T-cell (primary cell): Measurements from ENCODE around the gene DDI2. TPM values are rescaled to one million over a fixed set of nuclear protein-coding genes. Genes with fewer than 3 reads are reported as not detected.
A peak's percentile ranks its signal among the peaks of the same experiment; 100 is the strongest.

Experiments used
- ATAC-seq, 4 experiments: fragments of 200-7000 bp in 3 of 4; fragments of 150-1000 bp in 1 of 4; cut with Tn5 transposase; replicated peaks in 1 of 4; 1 replicate in 3 of 4; 2 replicates in 1 of 4; pipeline ENCODE4 v1.10.0; 2021; ENCODE audit warnings: moderate library complexity in 3 of 4, mild to moderate bottlenecking in 2 of 4, moderate number of reproducible peaks in 1 of 4
- CTCF ChIA-PET, 2 donors: fragments of 300-600 bp; sonication (Branson Sonifier 250); formaldehyde crosslinking; loops; one replicate each; lab custom pipeline; 2022; ENCODE audit warnings: antibody characterized with exemption in 2 of 2; lab: Charles Lee
- POLR2A ChIA-PET, 2 donors: fragments of 300-600 bp; sonication (Branson Sonifier 250); formaldehyde crosslinking; loops; one replicate each; lab custom pipeline; 2022; ENCODE audit warnings: antibody characterized with exemption in 2 of 2; lab: Charles Lee
- DNase-seq, 35 experiments: peaks; one replicate each; pipeline versions ENCODE4 v3.0.0 to v3.0.0-alpha.2; 2013 to 2023
- H3K27ac ChIP-seq: one replicate; pipeline ENCODE4 v1.5.1; 2013; ENCODE audit warnings: low read length
- H3K27me3 ChIP-seq, 2 experiments: replicated peaks in 1 of 2; 1 replicate in 1 of 2; 2 replicates in 1 of 2; pipeline versions ENCODE4 v1.6.1 to v1.7.0; 2013; ENCODE audit warnings: low read length in 1 of 2, mixed read lengths in 1 of 2; ENCODE audit not compliant: control insufficient read depth in 2 of 2, insufficient read depth in 2 of 2; ENCODE audit errors: extremely low read depth in 1 of 2
- H3K36me3 ChIP-seq, 2 donors: 1 replicate in 1 of 2; 2 replicates in 1 of 2; pipeline versions ENCODE4 v1.6.1 to v1.7.0; 2013; ENCODE audit warnings: low read length in 1 of 2; ENCODE audit not compliant: control insufficient read depth in 2 of 2, insufficient read depth in 1 of 2; ENCODE audit errors: extremely low read depth in 1 of 2
- H3K4me1 ChIP-seq, 2 experiments: 1 replicate in 1 of 2; 2 replicates in 1 of 2; pipeline versions ENCODE4 v1.6.1 to v1.7.0; 2013; ENCODE audit warnings: low read length in 2 of 2, mixed read lengths in 1 of 2; ENCODE audit not compliant: insufficient read depth in 2 of 2, control insufficient read depth in 1 of 2; ENCODE audit errors: extremely low read depth in 1 of 2
- H3K4me3 ChIP-seq, 2 donors: 1 replicate in 1 of 2; 2 replicates in 1 of 2; pipeline versions ENCODE4 v1.5.1 to v1.7.0; 2013; ENCODE audit warnings: mild to moderate bottlenecking in 2 of 2, low read length in 1 of 2, moderate library complexity in 1 of 2; ENCODE audit not compliant: control insufficient read depth in 1 of 2; ENCODE audit errors: extremely low read depth in 1 of 2
- H3K9me3 ChIP-seq: 2 replicates; pipeline ENCODE4 v1.7.0; 2013
- H3K27ac Mint-ChIP-seq, 2 donors: one replicate each; pipeline ENCODE4 v1.8.0; 2020 to 2021; ENCODE audit warnings: mild to moderate bottlenecking in 2 of 2, mixed read lengths in 2 of 2
- H3K27me3 Mint-ChIP-seq, 2 donors: one replicate each; pipeline ENCODE4 v1.8.0; 2021 to 2022; ENCODE audit warnings: mixed read lengths in 2 of 2
- H3K36me3 Mint-ChIP-seq: one replicate; pipeline ENCODE4 v1.8.0; 2021; ENCODE audit warnings: mixed read lengths
- H3K4me1 Mint-ChIP-seq, 3 donors: one replicate each; pipeline ENCODE4 v1.8.0; 2020 to 2022; ENCODE audit warnings: mixed read lengths in 3 of 3, mild to moderate bottlenecking in 1 of 3
- H3K4me3 Mint-ChIP-seq, 3 donors: one replicate each; pipeline ENCODE4 v1.8.0; 2020 to 2022; ENCODE audit warnings: mild to moderate bottlenecking in 3 of 3, mixed read lengths in 3 of 3, moderate library complexity in 3 of 3
- H3K9me3 Mint-ChIP-seq, 3 donors: one replicate each; pipeline ENCODE4 v1.8.0; 2020 to 2022; ENCODE audit warnings: mixed read lengths in 3 of 3
- WGBS: methylation state at CpG from one replicate; pipeline ENCODE4 v1.1.5; 2013; ENCODE audit warnings: missing lambda C conversion rate; ENCODE audit not compliant: insufficient coverage; 5-methylcytosine and 5-hydroxymethylcytosine counted together
- total RNA-seq, 35 experiments: library from RNA in 6 of 35; stranded (reverse) in 6 of 35; fragments of 120-200 nt in 1 of 35; gene quantifications; one replicate each; pipeline versions ENCODE4 v1.2.1 to v1.2.4 and lab custom pipeline; 2013 to 2026

The DDI2 gene
- total RNA-seq, 5 donors from 2014 or later (not counting 1 experiment from before 2014, with no cell fraction given), result 32.4 to 62.2 (median 60.5) TPM

DNA sequence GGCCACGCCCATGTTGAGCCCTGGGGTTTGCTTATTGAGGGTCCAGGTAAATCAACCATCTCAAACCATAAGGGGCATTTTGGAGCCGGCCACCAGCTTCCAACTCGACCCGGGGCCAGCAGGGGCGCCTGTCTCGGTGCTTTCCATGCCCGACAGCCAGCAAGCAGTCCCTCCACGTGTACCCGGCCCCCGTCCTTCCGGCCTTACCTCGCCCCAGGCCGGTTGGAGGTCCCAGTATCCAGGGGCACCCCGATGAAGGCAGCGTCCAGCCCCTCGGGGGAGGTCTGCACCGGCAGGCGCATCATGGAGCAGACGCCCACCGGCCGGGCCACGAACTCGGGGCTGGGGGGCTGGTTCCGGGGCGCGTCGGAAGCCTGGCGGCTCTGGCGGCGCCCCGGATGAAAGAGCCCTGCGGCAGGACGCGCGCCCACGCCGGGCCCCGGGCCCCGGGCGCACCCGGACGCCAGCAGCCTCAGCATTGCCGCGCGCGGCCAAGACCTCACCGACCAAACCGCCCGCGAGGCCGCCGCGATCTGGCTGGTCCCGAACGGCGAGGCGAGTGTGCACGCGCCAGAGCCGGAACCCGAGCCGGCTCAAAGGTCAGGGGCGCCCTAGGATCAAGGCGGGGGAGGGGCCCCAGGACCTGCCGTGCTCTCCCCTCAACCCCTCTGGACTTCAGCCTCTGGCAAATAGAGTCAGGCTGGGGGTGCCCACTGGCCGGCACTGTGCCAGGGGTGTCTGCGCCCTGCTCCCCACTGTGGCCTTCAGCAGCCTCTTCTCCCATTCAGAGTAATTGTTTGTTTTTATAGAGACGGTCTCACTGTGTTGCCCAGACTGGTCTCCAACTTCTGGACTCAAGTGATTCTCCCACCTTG, 32.5 kb upstream of the DDI2 start, which contains the start of gene AGMAT:
TSS of gene AGMAT (minus strand) at position 563 of the 875 bp plus-strand sequence. CDS start at position 479, 84 bp downstream.
- H3K36me3 ChIP-seq, result peaks cover 0 to 3% of the 10 kb centered on the region in 2 donors
- Mint-ChIP-seq H3K27me3 (no peaks in the 10 kb centered on the region), H3K9me3 (no peaks in the 10 kb centered on the region), H3K4me1 (peaks cover 26 to 39% (median 32%) of the 10 kb centered on the region in 3 donors), H3K4me3 (peak within 1 kb of the TSS; percentile 73 to 81 (median 77)), H3K36me3 (peaks cover 12% of the 10 kb centered on the region), H3K27ac (peak within 1 kb of the TSS; percentile 90)
- peaks cover 12 to 42% of the 10 kb centered on the region in 2 experiments for H3K4me1 ChIP-seq
- DNase-seq, result peak in 34 of 35 experiments; percentile 6 to 59 (median 31)
- ATAC-seq, result peak; percentile 83 to 91 (median 86)
- WGBS, result under 1% methylated on average over 68 of the region's 68 CpGs
- no peaks in the 10 kb centered on the region for H3K27me3 ChIP-seq
- CTCF ChIA-PET, result no interaction called here
- H3K9me3 ChIP-seq, result no peaks in the 10 kb centered on the region
- peak within 1 kb of the TSS; percentile 79 for H3K27ac ChIP-seq
- POLR2A ChIA-PET, result interaction anchor here in 1 of 2 donors (0.5 kb wide), 1 partner anchor 139 kb away, joined by 6 read pairs; no protein-coding TSS in a partner anchor
- H3K4me3 ChIP-seq, result peak within 1 kb of the TSS; percentile 71 to 75

GRCh38 chr1:15592285-15592684, 25.0 kb upstream of the DDI2 start:
- POLR2A ChIA-PET, result interaction anchor here in 1 of 2 donors (0.5 to 0.7 kb wide), 2 partner anchors 16 to 74 kb away, joined by 3 to 10 read pairs; no protein-coding TSS in a partner anchor

DNA sequence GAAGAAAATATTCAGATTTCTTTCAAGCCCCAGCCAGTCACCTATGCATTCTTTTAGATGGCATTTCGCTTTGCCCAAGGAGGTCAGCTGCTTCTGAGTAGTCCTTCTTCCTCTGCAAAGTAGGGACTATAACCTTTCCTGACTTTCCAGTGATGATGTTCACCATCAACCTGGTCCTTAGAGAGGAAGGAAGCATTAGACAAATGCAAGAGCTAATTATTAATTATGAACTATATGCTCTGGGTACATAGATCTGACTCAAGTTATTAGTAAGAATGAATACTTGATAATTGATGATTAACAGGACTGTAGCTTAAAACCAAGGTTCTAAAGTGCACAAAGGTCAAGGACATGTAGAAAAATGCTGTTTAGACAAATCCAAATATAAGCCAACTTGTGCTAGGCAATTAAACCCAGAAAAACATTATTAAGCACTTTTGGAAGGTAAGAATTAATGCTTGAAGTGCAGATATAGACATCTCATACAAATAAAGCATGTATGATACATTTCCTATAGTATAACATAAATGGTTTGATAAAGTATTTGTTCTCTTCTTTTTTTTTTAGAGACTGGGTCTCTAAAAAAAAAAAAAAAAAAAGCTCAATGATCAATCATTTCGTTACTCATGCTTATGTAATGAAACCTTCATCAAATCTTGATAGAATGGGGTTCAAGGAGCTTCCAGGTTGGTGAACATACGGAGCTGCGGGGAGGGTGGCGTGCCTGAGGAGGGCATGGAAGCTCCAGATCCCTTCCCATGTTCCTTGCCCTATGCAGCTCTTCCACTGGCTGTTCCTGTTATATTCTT, 21.2 kb upstream of the DDI2 start:
- ChIA-PET CTCF (interaction anchor here in 1 of 2 donors (0.6 to 0.9 kb wide), 5 partner anchors 22 to 292 kb away, joined by 3 to 6 read pairs (median 4); no protein-coding TSS in a partner anchor), POLR2A (interaction anchor here (0.6 kb wide), 3 partner anchors 69 to 363 kb away, joined by 3 to 7 read pairs (median 3); no protein-coding TSS in a partner anchor)
- Mint-ChIP-seq H3K36me3 (no peaks in the 10 kb centered on the region), H3K9me3 (no peaks in the 10 kb centered on the region), H3K4me3 (no peak overlapping the region), H3K27me3 (peaks cover 0 to 1% of the 10 kb centered on the region in 2 donors), H3K4me1 (no peaks in the 10 kb centered on the region), H3K27ac (no peak overlapping the region)
- WGBS, result no CpG with 5 or more reads among the region's 5 CpGs
- DNase-seq (no peak), ATAC-seq (no peak)
- no peaks in the 10 kb centered on the region for H3K9me3 ChIP-seq
- peaks cover 3% of the 10 kb centered on the region in 2 experiments for H3K27me3 ChIP-seq
- H3K4me1 ChIP-seq, result no peaks in the 10 kb centered on the region
- no peak overlapping the region for H3K27ac ChIP-seq
- H3K36me3 ChIP-seq, result no peaks in the 10 kb centered on the region
- H3K4me3 ChIP-seq, result no peak overlapping the region

More at GRCh38 chr1:15592285-15592684, 25.0 kb upstream of the DDI2 start:
- ATAC-seq, result no peak
- peaks cover 0 to 3% (median 2%) of the 10 kb centered on the region in 3 donors for H3K4me1 Mint-ChIP-seq
- Histone ChIP-seq H3K9me3 (no peaks in the 10 kb centered on the region), H3K4me3 (no peak overlapping the region), H3K27ac (no peak overlapping the region), H3K36me3 (peaks cover 0 to 2% of the 10 kb centered on the region in 2 donors), H3K27me3 (peaks cover 3% of the 10 kb centered on the region in 2 experiments), H3K4me1 (no peaks in the 10 kb centered on the region)
- no peak overlapping the region for H3K27ac Mint-ChIP-seq
- no peaks in the 10 kb centered on the region for H3K9me3 Mint-ChIP-seq
- no peaks in the 10 kb centered on the region for H3K27me3 Mint-ChIP-seq
- no peak overlapping the region for H3K4me3 Mint-ChIP-seq
- WGBS, result 100% methylated on average over 3 of the region's 5 CpGs
- H3K36me3 Mint-ChIP-seq, result peaks cover 8% of the 10 kb centered on the region
- CTCF ChIA-PET, result interaction anchor here in 1 of 2 donors (1.0 kb wide), 1 partner anchor 8 kb away, joined by 3 read pairs; no protein-coding TSS in a partner anchor
- DNase-seq, result no peak

- Mint-ChIP-seq H3K27me3 (peaks cover 0 to 1% of the 10 kb centered on the region in 2 donors), H3K36me3 (no peaks in the 10 kb centered on the region), H3K4me1 (peaks cover 4 to 8% (median 5%) of the 10 kb centered on the region in 3 donors), H3K9me3 (no peaks in the 10 kb centered on the region), H3K4me3 (no peak overlapping the region), H3K27ac (no peak overlapping the region)
- ChIA-PET CTCF (no interaction called here), POLR2A (no interaction called here)
- WGBS, result 80% methylated on average over 1 of the region's 2 CpGs
- no peaks in the 10 kb centered on the region for H3K9me3 ChIP-seq
- no peaks in the 10 kb centered on the region for H3K36me3 ChIP-seq
- peaks cover 0 to 8% of the 10 kb centered on the region in 2 experiments for H3K4me1 ChIP-seq
- peaks cover 3% of the 10 kb centered on the region in 2 experiments for H3K27me3 ChIP-seq
- no peak overlapping the region for H3K27ac ChIP-seq
- no peak for ATAC-seq
- H3K4me3 ChIP-seq, result no peak overlapping the region
- DNase-seq, result no peak
Measured at GRCh38 chr1:15598436-15598835, 18.8 kb upstream of the DDI2 start.

DNA sequence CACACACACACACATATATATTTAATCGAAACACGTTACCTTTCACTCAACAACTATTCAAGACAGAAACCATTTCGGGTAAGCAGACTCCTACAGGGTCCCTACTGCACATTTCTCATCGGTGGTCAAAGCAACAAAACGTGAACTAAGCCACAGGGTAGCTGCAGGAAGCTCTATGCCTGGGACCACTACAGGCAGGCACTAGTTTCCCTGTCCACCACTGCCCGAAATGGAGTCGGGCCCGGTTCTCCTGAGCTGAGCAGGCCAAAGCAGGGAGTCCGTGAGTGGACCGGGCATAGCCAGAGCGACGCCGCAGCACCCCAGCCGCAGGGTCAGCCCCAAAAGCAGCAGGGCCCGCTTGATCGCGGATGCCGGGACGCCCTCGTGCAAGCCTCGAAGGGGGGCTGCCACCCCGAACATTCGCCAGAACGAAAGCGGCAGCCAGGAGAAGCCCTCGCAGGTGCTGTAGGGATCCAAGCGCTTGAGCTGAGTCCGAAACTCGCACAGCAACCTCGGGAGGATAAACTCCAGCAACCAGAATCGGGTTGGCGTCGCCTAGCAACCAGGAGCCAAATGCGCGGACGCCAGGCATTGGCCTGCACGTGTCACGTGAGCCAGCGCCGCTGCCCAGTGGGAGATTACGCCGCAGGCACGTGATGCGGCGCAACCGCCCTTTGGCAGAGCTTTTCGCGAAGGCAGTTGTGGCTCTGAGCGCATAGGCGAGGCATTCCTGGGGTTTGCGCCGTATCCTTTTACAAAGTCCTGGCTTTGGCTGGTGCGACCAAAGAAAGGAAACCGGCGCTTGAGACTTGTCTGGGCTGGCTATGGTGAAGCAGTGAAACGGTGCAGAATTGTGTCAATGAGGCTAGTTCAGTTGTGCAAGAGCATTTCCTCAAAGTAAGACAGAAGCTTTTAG, 13.9 kb upstream of the DDI2 start:
- no peaks in the 10 kb centered on the region for H3K36me3 Mint-ChIP-seq
- H3K27ac ChIP-seq, result peak overlapping the region; percentile 64

More for the DNA sequence above, 13.9 kb upstream of the DDI2 start:
- H3K27ac Mint-ChIP-seq, result peak overlapping the region; percentile 82 to 87
- H3K9me3 ChIP-seq, result no peaks in the 10 kb centered on the region
- peak overlapping the region; percentile 79 to 87 (median 81) for H3K4me3 Mint-ChIP-seq
- peak overlapping the region; percentile 57 to 71 for H3K4me3 ChIP-seq
- H3K27me3 Mint-ChIP-seq, result no peaks in the 10 kb centered on the region
- DNase-seq, result peak; percentile 77 to 96 (median 92)
- ATAC-seq, result peak; percentile 97 to 100 (median 99)
- H3K4me1 ChIP-seq, result peaks cover 0 to 18% of the 10 kb centered on the region in 2 experiments
- H3K9me3 Mint-ChIP-seq, result no peaks in the 10 kb centered on the region
- ChIA-PET CTCF (interaction anchor here in 1 of 2 donors (0.6 to 1.8 kb wide), 3 partner anchors 13 to 85 kb away, joined by 3 to 9 read pairs (median 5); partner anchors contain the start of gene DDI2), POLR2A (interaction anchor here (0.6 to 1.4 kb wide), 3 partner anchors 18 to 1302 kb away, joined by 3 to 6 read pairs (median 4); no protein-coding TSS in a partner anchor)
- WGBS, result 4% methylated on average over 56 of the region's 56 CpGs
- no peaks in the 10 kb centered on the region for H3K27me3 ChIP-seq
- no peaks in the 10 kb centered on the region for H3K36me3 ChIP-seq
- H3K4me1 Mint-ChIP-seq, result peaks cover 12 to 14% (median 12%) of the 10 kb centered on the region in 3 donors
